SH-SY5Y (cell line): ENCODE measurements around the gene CHCHD5.

Experiments used
- GATA2 ChIP-seq: IDR thresholded peaks from 2 replicates; pipeline ENCODE4 v1.6.1; 2011; ENCODE audit warnings: mild to moderate bottlenecking, low read depth, low read length
- GATA3 ChIP-seq: IDR thresholded peaks from 2 replicates; pipeline ENCODE4 v1.6.1; 2011; ENCODE audit warnings: low read depth, mild to moderate bottlenecking, low read length, moderate library complexity

DNA sequence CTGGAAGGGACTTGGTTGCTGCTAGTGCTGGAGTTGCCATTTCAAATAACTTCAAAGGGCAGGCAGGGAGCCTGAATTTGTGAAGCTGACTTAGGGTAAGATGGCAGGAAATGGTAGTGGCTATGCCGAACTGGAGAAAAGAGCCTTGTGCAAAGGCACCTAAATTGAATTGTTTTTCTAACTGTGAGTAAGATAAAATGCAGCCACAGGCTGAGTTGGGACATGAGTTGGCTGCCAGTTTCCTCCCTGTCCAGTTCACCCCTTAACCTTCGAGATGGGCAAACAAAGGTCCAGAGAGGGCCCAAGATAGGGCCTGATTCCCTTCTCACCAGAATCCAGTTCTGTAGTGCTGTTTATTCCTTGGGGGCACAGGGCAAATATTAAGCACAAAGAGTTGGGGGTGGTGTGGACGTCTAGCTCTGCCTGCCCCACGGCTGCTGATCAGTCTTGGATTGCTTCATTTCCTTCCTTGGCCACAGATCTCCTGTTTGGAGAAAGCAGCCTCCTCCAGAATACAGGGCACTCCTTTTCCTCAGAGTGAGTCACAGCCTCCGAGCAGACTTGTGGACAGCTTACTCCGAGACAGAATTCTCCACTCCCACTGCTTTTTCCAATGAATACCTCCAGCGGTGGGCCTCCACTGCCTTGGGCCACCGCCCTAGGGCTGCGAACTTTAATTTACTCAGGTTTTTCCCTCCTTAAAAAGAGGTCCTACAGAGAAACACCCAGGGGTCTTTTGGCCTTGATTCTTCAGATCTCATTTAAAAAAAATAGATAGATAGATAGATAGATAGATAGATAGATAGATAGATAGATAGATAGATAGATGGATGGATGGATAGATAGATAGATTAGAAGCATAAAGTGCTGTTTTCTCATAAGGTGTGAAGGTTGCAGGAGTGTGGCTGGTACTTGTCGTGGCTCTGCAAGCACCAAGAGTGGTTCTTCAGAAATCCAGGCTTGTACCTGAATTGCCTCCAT lies 42.9 kb downstream of the CHCHD5 start:
- TF ChIP-seq GATA3 (no peak), GATA2 (no peak)
